Islet precursor cell (in vitro differentiated cells): ENCODE measurements around the gene SLC12A4.
A peak's percentile ranks its signal among the peaks of the same experiment; 100 is the strongest.
"Not testable (repeated sequence)": the region's sequence is repeated elsewhere in the genome, so short reads cannot be mapped to it uniquely, and the experiment has no call there.

Source experiments
- DNase-seq: peaks from one replicate; pipeline ENCODE4 v3.0.0-alpha.2; 2018

The SLC12A4 gene

GRCh38 chr16:67968400-67969253 lies at the start of gene SLC12A4:
TSS of gene SLC12A4 (minus strand) at chr16:67968637. CDS start at chr16:67968553, 84 bp downstream.
- DNase-seq = peak; percentile 94

DNA sequence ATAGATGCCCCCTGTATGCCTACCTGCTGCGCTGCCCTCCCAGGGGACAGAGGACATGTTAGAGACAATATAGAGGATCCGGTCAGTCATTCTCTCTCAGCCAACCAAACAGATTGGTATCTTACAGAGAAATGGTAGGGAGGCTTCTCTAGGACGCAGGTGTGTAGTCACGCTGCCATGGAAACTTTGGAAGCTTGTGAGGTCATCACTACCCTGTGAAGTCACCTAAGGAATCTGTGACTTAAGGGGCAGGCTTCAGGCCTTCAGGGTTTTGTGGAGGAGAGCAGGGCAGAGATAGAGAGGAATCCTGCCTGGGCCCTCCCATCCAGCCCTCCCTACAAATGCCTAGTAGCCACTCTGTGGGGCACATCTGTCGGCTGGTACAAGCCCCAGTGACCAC lies 47.2 kb upstream of the SLC12A4 start, which contains the start of gene DPEP2NB:
DPEP2NB (minus strand) TSS at position 231 of the 400 bp plus-strand sequence; CDS start at position 90, 141 bp downstream.
- DNase-seq = no peak

DNA sequence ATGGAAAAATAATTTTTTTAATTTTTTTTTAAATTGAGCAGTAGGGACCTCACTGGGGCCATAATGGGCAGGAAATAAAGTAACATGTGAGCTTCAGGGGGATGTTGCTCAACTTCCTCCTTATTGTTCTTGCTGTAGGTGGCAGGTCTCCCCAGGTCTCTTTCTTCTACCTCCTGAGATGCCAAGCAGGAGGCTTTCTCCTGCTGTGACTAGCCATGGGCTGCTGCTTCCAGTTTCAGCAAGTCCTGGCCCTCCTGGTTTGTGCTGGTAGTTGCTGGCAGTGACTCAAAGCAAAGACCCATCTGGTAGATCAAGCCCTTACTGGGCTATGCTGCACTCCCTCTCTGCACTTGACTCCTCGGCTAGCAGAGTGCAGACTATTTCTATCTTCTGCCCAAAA lies 45.0 kb upstream of the SLC12A4 start:
- DNase-seq = no peak

GRCh38 chr16:68009872-68010271 lies 41.4 kb upstream of the SLC12A4 start:
- DNase-seq = not testable (repeated sequence)

DNA sequence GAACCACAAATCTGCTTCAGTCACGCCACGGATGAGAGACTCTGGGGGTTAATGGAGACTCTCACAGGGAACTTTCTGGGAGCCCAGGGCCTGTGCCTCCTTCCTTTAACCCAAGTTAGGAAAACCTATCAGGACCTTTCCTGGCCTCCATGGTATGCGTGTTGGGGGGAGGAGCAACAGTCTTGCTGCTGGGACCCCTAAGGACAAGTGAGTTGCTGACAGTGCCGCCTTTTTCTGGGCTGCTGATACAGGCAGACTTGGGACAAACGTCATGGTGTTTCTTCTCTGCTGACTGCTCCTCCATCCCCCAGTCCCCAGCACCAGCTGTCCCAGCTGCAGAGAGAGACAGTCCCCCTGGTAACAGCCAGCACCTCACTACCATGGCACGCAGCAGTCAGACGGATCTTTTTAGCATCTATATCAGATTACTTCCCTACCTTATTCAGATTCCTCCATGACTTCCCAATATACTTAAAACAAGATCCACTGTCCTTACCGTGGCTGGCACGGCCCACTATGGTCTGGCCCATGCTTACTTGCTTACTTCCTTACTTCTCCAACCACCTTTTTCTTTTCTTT lies 40.8 kb upstream of the SLC12A4 start:
- DNase-seq = no peak

DNA sequence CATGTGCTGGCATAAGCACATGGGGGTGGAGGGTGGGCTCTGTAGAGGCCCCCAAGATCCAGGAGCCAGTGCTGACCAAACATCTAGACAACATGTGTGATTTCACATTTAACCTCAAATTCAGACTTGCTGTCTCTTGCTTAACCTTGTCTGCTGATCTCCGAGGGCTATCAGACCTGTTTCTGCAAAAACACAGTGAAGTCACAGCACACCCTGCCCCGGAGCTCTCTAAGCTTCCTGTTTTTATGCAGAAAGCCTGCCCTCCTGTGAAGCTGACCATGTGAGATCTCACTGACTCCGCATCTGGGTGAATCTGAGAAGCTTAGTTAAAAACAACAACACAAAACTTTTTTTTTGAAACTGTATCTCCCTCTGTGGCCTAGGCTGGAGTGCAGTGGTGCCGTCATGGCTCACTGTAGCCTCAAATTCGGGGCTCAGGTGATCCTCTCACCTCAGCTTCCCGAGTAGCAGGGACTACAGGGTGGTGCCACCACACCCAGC lies 37.4 kb upstream of the SLC12A4 start:
- peak; percentile 75 for DNase-seq

- DNase-seq = no peak
Measured at GRCh38 chr16:68005211-68005610, 36.8 kb upstream of the SLC12A4 start.

DNA sequence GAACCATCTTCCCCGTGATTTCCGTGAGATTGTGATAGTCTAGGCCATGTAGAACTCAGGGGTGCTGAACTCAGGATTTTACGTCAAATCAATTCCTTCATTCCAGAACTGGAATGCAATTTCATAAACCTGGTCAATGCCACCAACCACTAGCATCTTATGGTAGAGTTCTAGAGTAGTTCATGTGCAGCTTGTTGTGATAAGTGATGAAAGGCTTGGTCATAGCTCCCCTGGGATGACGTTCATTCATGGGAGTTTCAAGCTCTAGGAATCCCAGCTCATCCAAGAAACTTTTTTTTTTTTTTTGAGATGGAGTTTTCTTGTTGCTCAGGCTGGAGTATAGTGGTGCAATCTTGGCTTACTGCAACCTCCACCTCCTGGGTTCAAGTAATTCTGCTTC lies 34.6 kb upstream of the SLC12A4 start:
- DNase-seq = no peak

DNA sequence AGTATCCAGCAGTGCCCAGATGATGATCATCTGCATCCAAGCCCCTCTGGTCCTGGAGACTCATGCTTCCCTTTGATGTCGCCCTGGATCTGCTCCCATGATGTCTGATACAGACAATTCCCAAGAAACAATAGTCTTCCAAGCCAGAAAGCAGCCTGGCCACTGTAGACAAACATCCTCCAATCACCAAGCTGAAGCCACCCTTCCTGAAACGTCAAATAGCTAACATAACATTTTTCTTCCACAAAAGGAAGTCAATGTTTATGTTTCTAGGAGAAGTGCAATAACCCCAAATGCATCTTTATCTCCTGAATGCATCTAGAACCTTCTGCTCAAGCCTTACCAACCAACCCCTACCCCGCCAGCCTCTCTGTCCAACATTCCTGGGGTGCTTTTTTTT lies 32.0 kb upstream of the SLC12A4 start:
- DNase-seq = no peak

DNA sequence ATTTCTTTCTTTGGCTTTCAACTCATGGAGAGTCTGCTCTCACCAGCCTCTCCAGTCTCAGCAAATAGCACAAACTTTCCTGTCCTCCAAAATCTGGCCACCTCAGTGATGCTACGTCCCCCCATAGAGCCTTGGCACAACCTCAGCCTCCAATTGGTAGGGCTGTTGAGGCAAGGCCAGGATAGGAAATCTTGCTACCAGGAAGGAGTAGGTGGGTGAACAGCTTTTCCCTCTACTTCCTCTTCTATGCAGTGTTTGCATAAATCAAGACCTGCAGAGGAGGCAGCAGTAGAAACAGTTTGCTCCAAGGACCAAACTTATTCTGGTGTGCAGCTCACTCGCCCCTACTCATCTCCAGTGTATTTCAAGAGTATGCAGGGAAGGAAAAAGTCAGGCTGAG lies 31.5 kb upstream of the SLC12A4 start:
- DNase-seq = no peak

DNA sequence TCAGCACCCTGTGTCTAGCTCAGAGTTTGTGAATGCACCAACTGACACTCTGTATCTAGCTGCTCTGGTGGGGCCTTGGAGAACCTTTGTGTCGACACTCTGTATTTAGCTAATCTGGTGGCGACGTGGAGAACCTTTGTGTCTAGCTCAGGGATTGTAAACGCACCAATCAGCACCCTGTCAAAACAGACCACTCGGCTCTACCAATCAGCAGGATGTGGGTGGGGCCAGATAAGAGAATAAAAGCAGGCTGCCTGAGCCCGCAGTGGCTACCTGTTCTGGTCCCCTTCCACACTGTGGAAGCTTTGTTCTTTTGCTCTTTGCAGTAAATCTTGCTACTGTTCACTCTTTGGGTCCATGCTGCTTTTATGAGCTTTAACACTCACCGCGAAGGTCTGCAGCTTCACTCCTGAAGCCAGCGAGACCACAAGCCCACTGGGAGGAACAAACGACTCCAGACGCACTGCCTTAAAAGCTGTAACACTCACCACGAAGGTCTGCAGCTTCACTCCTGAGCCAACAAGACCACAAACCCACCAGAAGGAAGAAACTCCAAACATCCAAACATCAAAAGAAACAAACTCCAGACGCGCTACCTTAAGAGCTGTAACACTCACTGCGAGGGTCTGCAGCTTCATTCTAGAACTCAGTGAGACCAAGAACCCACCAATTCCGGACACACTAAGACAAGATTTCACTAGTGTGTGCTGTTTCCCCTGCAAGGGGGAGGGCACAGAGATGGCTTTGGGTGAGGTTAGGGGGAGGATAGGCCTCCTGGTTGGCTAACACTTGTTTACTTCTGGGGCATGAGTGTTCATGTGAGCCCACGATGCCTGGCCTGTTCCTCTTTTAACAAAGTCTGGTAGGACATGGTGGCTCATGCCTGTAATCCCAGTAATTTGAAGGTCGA lies 30.6 kb upstream of the SLC12A4 start, which contains the start of gene DPEP2:
DPEP2 (minus strand) TSS at position 706 of the 910 bp plus-strand sequence. CDS start 6,272 bp downstream, outside the sequence.
- DNase-seq = not testable (repeated sequence)

DNA sequence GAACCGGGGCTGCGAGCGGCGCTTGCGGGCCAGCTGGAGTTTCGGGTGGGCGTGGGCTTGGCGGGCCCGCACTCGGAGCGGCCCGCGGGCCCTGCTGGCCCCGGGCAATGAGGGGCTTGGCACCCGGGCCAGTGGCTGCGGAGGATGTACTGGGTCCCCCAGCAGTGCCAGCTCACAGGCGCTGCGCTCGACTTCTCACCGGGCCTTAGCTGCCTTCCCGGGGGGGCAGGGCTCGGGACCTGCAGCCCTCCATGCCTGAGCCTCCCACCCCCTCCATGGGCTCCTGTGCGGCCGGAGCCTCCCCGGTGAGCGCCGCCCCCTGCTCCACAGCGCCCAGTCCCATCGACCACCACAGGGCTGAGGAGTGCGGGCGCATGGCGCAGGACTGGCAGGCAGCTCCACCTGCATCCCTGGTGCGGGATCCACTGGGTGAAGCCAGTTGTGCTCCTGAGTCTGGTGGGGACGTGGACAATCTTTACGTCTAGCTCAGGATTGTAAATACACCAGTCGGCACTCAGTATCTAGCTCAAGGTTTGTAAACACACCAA lies 29.9 kb upstream of the SLC12A4 start:
- not testable (repeated sequence) for DNase-seq

GRCh38 chr16:67996666-67997065 lies 28.2 kb upstream of the SLC12A4 start:
- DNase-seq = no peak

DNA sequence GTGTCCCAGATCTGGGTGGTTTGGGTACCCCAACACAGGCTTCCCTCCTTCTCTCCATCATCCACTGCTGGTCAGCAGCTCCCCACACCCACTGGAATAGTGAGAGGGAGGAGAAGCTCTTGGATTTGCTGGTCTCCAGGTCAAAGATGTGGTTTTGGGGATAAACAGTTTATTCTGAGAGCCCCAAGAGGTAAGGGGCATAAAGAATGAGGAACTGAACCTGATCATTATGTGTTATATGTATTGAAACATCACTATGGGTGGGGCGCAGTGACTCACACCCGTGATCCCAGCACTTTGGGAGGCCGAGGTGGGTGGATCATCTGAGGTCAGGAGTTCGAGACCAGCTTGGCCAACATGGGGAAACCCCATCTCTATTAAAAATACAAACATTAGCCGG lies 27.0 kb upstream of the SLC12A4 start:
- no peak for DNase-seq

DNA sequence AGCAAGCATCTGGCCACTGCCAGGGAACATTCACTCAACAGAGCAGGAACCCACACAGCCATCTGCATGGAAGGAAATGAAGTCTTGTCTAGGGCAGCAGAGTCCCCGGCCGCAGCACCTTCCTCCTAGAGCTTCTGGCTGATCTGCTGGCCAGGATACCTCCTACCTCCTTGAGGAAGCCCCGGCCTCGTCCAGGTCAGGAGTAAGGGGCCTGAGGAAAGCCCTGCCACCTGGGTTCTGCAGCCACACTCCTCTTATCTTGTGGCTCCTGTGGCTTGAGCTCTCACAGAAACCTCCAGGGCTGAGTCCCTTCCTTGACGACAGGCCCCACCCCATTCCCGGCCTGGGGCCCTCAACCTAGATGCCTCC lies 25.6 kb upstream of the SLC12A4 start:
- DNase-seq = not testable (repeated sequence)

DNA sequence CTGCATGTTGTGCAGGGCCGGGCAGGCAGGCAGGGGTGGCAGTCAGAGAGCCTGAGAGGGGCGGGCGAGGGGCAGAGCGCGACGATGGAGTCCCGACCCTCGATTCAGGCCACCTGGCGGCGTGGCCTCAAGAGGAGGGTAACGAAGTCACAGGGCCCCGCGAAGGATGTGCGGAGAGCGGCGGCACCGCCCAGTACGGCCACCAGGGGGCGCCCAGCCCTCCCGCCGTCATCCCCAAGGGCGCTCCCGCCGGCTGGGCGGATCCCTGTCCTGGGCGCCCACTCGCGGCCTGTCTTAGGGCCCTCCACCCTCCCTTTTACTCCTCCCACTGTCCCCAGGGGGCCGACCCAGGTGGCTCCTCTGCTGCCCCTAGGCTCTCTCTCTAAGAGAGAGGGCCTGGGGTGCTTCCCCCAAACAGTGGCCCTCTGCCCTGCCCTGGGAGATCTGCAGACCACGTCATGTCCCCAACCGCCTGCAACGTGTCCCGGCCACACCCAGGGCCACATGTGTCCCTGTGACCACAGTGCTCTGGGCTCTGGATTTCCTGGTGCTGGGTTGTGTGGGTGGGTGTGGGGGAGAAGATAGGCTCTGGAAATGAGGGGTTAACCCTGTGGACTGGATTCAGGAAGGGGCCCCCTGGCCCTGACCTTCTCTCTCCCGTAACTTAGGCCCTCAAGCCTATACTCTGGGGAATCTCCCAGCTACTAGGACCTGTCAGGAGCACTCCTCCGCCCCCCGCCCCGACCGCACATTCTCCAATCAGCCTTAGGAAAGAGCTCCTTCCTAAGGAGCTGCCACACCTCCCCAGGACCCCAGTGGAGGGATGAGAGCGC lies 25.0 kb upstream of the SLC12A4 start:
- peak; percentile 88 for DNase-seq

GRCh38 chr16:67992661-67993206 lies 24.3 kb upstream of the SLC12A4 start:
- no peak for DNase-seq

GRCh38 chr16:67990018-67990386 lies 21.6 kb upstream of the SLC12A4 start:
- DNase-seq = no peak

GRCh38 chr16:67989322-67990017 lies 21.0 kb upstream of the SLC12A4 start:
- DNase-seq = no peak

DNA sequence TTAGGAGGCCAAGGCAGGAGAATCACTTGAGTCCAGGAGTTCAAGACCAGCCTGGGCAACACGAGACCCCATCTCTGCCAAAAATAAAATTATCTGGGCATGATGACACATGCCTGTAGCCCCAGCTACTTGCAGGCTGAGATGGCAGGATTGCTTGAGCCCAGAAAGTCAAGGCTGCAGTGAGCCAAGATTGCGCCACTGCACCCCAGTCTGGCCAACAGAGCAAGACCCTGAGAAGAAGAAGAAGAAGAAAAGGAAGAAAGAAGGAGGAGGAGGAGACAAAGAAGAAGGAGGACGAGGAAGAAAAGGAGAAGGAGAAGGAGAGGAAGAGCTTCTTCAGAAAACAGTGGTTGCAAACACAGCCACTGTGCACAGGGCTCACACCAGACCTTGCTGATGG lies 20.2 kb upstream of the SLC12A4 start:
- DNase-seq = no peak
